SHP77 (cell line): ENCODE results near the gene NR6A1.

Experiments
- DNase-seq, 2 experiments: peaks; one replicate each; lab custom pipeline; 2025; lab: John Stamatoyannopoulos, UW

Gene NR6A1

DNA sequence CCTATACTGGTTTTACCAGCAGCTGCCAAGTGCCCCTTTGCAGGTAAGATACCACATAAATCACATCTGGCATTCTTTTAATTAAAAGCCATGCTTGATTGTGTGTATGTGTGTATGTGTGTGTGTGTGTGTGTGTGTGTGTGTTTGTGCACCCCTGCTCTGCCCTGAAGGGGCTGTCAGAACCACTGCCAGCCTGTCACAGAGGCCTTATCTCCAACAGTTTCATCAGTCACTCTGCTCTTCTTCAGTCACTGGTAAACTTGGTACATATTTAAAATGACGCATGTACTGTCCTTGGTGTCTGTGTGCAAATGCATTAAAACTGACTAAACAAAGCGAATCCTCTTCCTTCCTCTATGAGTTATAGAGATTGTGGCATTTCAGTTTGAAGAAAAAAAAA lies 244.9 kb downstream of the NR6A1 start:
- DNase-seq, result no peak

DNA sequence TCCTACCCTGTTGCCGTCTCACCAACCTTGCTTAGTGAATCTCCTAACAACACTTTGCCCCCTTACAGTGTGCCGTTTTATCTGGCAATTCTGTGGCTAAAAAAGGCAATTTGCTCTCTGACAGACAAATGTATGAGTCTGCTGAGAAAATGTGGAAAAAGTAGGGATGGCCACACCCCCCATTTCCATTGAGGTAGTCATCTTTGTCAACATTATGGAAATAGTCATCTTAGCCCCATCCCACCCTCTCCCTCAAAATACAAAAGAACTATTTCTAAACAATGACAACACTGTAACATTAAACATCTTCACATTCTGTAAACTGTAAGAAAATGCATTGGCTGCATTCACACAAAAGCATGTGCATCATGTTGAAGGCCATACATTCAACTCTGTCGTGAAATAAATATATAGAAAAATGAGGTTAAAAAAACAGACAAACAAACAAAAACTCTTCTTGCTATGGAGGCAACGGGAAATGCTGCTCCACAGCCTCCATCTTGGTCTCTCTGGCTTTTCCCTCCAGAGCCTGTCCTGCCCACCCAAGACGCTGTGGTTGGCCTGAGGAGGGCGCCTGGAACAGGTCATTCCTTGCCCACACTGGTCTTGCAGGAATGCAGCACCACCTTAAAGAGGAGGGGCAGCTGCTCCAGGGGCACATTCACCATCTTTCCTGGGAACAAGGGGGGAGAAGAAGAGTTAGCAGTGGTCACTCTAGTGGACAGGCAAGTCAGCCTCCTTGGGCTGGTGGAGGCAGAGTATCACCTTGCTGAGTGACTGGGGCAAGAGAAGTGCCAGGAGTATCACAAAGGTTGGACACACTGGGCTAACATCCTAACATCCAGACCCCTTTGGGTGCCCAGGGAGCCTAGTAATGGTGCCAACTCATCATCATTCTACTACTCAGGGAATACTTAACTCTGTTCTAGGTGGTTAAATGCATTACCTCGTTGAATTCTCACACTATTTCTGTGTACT lies 248.7 kb downstream of the NR6A1 start:
- no peak for DNase-seq

GRCh38 chr9:124521142-124521541 lies 250.0 kb downstream of the NR6A1 start:
- no peak for DNase-seq

GRCh38 chr9:124520206-124520596 lies 250.9 kb downstream of the NR6A1 start:
- DNase-seq, result no peak

- DNase-seq, result no peak
Observed at GRCh38 chr9:124518116-124518515, 253.0 kb downstream of the NR6A1 start.

- DNase-seq, result no peak
Observed at GRCh38 chr9:124517600-124517999, 253.5 kb downstream of the NR6A1 start.

- DNase-seq, result no peak
Observed at GRCh38 chr9:124514874-124515273, 256.2 kb downstream of the NR6A1 start.

DNA sequence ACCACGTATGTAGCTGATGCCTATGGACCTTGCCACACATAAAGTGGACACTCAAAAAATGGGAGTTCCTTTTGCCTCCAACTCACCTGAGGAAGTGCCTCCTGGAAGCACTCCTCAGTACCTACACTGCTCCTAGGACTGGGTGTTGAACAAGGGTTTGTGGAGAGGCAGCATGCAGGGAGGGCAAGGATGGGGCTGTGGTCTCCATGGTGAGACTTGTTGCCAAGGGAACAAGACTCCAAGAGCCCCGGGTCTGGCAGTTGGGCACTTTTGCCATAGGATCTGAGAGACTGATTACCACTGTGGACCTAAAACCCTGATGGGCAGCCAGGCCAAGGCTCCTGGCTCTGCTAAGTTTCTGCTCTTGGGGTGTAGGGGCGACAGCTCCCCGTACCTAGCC lies 257.0 kb downstream of the NR6A1 start:
- no peak for DNase-seq

DNA sequence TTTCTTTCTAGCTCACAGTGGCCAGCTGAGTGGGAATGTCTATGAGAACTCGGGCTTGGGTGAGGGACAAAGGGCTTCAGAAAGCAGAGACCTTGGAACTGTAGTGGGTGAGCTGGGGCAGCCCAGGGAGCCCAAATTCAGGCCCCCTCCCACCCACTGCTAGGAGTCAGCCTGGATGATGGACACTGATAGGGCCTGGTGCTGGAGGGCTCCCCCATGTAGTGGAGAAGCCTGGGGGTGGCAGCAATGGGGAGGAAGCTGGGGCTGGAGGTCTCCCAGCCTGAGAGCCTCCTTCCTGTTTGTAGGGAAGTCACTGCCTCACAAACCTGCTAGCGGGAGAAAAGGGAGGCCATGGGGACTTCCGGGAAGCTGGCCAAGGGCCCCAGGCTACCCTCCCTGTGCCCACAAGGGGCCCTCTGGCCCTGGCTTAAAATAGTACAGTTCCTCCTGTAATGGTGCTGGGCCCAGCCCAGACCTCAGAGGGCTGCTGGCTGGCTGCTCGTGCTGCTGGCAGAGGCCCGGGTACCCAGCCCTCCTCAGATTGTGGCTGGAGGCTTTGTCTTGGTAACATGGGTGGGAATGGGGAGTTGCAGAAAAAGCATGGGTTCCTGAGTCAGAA lies 257.6 kb downstream of the NR6A1 start:
- no peak for DNase-seq

DNA sequence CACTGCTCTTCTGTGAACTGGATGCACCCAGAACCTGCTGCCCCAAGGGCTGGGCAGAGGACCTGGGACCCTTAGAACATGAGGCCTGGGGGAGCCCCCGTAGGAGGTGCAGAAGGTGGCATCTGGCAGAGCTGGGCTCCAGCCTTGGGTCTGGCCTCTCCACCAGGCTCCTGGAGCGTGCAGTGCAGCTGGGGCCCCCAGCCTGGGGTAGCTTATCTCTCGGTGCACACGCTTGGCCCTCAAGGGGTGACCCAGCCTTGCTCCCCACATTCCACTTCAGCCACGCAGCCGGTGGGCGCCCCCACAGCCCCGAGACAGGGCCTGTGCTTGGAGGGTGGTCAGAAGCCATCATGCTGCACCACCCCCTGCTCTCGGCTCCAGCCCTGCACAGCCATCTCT lies 258.3 kb downstream of the NR6A1 start:
- no peak for DNase-seq

GRCh38 chr9:124511891-124512805 lies 259.0 kb downstream of the NR6A1 start:
- no peak for DNase-seq

DNA sequence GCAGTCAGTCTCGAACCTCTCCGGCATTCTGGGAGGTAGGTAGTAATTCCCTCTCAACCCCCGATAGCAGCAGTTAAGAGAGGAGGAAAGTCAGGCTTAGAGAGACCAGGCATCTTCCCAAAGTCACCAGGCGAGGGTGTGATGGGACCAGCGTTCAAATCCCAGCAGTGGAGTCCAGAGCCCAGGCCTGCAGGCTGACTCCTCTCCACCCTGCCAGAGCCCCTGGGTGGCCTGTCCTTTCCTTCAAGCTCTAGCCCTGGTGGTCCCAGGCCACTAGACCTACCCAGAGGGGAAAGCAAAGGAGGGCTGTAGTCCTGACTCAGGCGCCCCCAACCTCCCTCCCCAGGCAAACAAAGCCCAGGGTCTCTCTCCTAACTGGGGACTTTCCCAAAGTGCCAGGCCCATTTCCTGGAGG lies 259.7 kb downstream of the NR6A1 start:
- DNase-seq, result no peak

GRCh38 chr9:124510650-124511425 lies 260.3 kb downstream of the NR6A1 start:
- no peak for DNase-seq

DNA sequence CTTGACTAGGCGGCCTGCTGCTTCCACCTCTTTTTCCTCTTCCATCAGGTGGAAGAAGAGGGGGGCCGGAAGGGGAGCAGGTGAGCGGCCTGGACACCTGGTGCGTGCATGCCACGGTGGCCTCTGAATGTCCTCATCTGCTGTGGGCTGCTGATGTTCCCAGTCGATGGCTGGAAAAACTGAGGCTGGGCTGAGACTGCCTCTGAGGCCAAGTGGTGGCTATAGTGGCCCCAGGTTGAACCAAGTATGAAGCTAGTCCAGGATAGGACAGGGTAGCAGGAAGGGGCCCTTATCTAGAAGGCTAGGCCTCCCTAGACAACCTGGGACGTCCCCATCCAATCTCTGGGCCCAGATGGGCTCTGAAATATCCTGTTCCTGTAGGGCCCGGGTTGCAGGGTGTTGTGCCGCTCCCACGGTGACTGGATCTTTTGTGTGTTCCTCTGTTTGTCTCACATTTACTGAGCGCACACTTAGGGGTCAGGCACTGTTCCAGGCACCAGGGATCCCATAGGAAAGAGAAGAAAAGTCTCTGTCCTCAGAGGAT lies 263.2 kb downstream of the NR6A1 start:
- DNase-seq, result no peak

DNA sequence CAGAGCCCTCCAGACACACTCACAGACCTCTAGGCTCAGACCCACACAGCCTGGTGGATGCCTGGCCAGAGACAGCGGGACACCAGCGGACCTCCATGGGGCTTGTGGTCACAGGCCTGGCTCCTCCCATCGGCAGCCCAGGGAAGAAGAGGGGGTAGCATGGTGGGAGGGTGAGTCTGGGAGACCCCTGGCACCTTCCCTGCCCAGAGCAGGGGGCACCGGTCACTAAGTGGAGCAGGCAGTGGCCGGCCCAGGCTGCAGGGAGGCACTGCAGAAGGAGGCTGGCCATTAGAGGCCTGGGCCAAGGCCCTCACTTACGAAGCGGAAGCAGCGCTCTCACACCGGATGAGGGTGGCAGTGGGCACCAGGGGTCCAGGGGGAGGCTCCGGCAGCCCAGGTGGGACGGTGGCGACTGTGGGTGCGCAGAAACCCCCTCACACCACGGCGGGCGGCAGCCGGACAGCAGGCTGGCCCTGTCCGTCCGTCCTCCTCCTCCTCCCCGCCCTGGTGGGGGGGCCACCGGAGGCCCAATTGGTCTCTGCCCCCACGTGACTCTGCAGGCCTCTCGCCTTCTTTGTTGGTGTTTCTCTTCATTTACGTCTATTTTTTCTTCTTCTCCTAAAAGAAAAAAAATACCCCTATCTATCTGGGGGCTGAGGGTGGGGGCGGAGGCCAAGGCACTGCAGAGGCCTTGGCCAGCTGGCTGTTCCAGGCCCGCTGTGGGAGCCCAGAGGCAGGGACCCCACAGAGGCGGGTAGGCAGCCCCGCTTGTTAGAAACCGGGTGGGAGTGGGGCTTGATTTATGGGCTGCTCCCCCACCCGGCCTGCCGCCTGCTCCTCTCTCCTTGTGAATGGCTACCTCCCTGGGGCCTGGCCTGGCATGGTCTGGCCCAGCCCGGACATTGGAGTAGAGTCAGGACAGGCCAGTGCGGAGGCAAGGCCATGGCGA lies 263.9 kb downstream of the NR6A1 start, which contains the start of gene NR5A1:
NR5A1 (minus strand) TSS at position 469 of the 949 bp plus-strand sequence. CDS start 4,004 bp downstream, outside the sequence.
- no peak for DNase-seq

- no peak for DNase-seq
Observed at GRCh38 chr9:124506433-124506832, 264.7 kb downstream of the NR6A1 start.

DNA sequence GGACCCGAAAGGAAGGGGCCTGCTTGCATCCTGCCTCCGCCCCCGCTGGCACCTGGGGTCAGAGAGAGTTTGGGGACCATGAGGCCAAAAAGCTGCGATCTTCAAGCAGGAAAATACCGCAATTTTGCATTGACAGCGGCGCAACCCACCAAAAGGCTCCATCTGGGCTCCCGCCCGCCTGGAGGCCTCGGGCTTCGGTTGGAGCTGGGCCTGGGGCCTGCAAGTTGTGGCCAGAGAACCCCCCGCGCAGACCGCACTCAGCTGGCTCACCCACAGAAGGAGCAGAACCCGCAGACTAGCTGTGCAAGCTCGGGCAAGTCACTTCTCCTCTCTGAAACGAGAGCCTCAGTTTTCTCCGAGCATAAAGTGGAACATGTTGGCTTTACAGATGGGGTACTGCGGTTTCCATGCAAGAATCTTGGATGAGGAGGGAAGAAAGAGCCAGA lies 265.2 kb downstream of the NR6A1 start:
- no peak for DNase-seq

- DNase-seq, result no peak
Observed at GRCh38 chr9:124505006-124505900, 265.9 kb downstream of the NR6A1 start.

DNA sequence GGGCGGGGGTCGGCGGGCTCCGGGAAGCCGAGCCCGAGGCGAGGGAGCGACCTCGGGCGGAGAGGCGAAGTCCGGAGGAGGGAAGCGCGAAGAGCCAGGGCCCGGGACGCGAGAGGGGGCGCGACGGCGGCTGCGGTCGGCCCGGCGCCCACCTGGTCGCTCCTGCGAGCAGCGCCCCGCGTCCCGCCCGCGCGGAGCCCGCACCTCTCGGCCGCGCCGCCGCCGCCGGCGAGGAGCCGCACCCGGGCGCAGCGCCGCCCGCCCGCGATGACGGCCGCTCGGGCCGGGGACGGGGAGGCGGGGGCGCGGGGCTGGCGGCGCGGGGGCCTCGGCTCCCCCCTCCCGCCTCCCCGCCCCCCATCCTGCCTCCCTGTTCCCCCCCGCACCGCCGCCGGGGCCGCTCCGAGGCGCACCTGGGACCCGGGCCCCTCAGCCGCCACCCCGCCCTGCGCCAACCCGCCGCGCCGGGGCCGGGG lies 266.5 kb downstream of the NR6A1 start:
- DNase-seq, result no peak
